ENCODE data around the gene MAP1B. TPM values are rescaled to one million over a fixed set of nuclear protein-coding genes. Genes with fewer than 3 reads are reported as not detected.

The MAP1B gene
- total and polyA plus RNA-seq, 10 of the 15 experiments (the other 5 are each of a cell fraction or from before 2014, with no cell fraction given), result 0.02 to 0.81 (median 0.06) TPM; not detected in 1

DNA sequence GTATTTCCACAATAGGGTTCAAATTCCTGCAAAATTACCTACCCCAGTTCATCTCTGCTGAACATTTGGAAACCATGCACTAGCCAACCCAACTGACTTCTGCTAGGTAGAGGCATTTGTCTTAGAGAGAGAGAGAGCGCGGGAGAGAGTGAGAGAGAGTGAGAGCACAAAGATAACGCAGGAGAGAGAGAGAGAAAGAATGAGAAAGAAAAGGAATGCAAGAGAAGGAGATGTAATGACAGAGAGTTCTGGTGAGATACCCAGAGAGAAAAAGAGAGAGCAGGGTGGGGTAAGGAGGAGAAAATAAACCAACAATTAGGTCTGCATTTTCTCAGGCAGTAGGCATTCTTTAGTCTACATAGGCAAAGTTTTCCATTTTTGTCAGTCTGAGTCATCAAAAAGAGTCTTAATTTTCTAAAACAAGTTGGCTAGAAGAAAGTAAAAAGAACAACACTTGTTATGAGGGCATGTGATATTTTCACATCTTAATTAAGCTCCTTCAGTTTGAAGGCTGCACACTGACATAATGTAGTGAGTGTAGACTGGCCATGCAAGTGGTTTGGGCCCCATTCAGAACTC lies 98.2 kb downstream of the MAP1B start (continued):
- TF ChIP-seq, protein P1, sequence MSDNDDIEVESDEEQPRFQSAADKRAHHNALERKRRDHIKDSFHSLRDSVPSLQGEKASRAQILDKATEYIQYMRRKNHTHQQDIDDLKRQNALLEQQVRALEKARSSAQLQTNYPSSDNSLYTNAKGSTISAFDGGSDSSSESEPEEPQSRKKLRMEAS (IDR thresholded peaks at IDR 0.05; ENCODE audit: low read depth, low read length), result no peak
- TF ChIP-seq, protein P2, sequence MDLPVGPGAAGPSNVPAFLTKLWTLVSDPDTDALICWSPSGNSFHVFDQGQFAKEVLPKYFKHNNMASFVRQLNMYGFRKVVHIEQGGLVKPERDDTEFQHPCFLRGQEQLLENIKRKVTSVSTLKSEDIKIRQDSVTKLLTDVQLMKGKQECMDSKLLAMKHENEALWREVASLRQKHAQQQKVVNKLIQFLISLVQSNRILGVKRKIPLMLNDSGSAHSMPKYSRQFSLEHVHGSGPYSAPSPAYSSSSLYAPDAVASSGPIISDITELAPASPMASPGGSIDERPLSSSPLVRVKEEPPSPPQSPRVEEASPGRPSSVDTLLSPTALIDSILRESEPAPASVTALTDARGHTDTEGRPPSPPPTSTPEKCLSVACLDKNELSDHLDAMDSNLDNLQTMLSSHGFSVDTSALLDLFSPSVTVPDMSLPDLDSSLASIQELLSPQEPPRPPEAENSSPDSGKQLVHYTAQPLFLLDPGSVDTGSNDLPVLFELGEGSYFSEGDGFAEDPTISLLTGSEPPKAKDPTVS (IDR thresholded peaks at IDR 0.05; ENCODE audit: low read depth, low read length), result no peak
- no peak for TF ChIP-seq TCF7 (IDR thresholded peaks at IDR 0.05; ENCODE audit: borderline replicate concordance)
- no peak for TF ChIP-seq YY1 (IDR thresholded peaks at IDR 0.05; ENCODE audit: low read depth, low read length)
- TF ChIP-seq RELB (IDR thresholded peaks at IDR 0.05; ENCODE audit: low read depth), result no peak
- no peak for TF ChIP-seq NFYA (IDR thresholded peaks at IDR 0.05; ENCODE audit: borderline replicate concordance, low read depth, low read length)
- no peak for TF ChIP-seq CEBPB (IDR thresholded peaks at IDR 0.05; ENCODE audit: borderline replicate concordance in 1 of 2, low read depth in 2 of 2, low read length in 2 of 2)
- TF ChIP-seq SREBF1 (IDR thresholded peaks at IDR 0.05; ENCODE audit: low read length), result no peak
- TF ChIP-seq RFX5 (IDR thresholded peaks at IDR 0.05; ENCODE audit: low read depth, low read length), result no peak
- TF ChIP-seq, protein P3, sequence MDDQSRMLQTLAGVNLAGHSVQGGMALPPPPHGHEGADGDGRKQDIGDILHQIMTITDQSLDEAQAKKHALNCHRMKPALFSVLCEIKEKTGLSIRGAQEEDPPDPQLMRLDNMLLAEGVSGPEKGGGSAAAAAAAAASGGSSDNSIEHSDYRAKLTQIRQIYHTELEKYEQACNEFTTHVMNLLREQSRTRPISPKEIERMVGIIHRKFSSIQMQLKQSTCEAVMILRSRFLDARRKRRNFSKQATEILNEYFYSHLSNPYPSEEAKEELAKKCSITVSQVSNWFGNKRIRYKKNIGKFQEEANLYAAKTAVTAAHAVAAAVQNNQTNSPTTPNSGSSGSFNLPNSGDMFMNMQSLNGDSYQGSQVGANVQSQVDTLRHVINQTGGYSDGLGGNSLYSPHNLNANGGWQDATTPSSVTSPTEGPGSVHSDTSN (IDR thresholded peaks at IDR 0.05; ENCODE audit: insufficient replicate concordance, low read depth, low read length), result no peak
- TF ChIP-seq NFXL1 (IDR thresholded peaks at IDR 0.05; ENCODE audit: borderline replicate concordance), result no peak

Data from GM12878 (cell line).